GM19238 (cell line): ENCODE results near the gene GMPPA.
A peak's percentile ranks its signal among the peaks of the same experiment; 100 is the strongest.

ENCODE experiments used
- DNase-seq: peaks from one replicate; pipeline ENCODE4 v3.0.0; 2011; ENCODE audit warnings: low spot score; ENCODE audit not compliant: insufficient read length

GMPPA gene

DNA sequence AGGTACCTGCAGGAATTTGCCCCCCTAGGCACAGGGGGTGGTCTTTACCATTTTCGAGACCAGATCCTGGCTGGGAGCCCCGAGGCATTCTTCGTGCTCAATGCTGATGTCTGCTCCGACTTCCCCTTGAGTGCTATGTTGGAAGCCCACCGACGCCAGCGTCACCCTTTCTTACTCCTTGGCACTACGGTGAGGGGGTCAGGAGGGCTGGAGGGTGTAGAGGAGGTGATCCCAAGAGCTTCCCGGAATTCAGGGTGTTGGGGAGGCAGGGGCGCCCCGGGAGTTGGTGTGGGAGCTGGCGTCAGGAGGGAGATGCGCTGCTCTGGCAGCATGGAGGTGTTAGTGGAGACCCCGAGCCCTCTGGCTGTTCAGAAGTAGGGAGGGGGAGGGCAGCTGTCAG lies 3.2 kb downstream of the GMPPA start:
- DNase-seq, result no peak

DNA sequence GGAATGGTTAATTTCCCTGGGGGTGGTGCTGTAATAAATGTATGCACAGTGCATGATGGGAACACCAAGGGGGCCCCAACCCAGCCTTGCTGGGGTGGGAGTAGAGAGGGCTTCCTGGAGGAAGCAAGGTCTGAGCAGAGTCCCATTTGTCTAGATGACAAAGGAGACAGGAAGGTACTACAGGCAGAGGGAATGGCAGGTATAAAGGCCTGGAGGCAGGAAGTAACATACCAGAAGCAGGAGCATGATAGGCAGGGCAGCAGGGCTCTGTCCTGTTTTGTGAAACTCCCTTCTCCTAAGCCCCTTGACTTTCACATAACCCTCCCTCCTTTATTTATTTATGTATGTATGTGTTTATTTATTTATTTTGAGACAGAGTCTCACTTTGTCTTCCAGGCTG lies 3.9 kb downstream of the GMPPA start:
- no peak for DNase-seq

DNA sequence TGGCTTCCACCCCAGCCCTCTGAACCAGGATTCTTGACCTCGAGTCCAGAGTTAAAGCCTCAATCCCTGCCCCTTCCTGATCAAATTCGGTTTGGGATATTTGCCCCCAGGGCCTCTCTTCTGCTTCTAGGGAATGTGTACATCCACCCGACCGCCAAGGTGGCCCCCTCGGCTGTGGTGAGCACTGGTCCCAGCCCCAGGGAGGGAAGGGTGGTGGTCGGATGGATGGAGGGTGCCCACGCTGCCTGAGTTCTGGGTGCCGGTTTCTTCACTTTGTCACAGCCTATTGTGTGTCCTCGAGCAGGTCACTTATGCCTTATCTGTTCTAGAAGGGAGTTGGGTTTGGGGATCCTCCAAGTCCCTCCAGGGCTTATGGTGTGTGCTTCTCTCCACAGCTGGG lies 6.9 kb downstream of the GMPPA start:
- DNase-seq, result no peak

DNA sequence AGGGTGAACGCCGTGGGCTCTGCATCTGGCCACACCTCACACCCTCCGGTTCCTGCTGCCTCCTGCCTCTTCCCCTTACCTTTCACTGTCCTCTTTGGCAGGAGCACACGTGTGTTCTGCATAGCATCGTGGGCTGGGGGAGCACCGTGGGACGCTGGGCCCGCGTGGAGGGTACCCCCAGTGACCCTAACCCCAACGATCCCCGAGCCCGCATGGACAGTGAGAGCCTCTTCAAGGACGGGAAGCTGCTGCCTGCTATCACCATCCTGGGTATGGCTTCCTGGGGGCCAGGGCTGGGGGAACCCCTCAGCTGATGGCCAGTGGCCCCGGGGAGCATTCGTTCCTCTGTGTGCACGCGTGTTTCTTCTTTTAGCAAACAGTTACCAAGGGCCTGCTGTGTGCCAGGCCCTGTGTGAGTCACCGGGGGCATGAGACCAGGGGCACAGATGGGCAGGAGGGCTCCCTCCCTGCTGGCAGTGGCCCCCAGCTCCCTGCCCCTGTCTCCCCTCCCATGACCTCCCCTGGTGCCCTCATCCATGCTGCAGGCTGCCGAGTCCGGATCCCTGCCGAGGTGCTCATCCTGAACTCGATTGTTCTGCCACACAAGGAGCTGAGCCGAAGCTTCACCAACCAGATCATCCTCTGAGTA lies 7.6 kb downstream of the GMPPA start:
- DNase-seq, result no peak

DNA sequence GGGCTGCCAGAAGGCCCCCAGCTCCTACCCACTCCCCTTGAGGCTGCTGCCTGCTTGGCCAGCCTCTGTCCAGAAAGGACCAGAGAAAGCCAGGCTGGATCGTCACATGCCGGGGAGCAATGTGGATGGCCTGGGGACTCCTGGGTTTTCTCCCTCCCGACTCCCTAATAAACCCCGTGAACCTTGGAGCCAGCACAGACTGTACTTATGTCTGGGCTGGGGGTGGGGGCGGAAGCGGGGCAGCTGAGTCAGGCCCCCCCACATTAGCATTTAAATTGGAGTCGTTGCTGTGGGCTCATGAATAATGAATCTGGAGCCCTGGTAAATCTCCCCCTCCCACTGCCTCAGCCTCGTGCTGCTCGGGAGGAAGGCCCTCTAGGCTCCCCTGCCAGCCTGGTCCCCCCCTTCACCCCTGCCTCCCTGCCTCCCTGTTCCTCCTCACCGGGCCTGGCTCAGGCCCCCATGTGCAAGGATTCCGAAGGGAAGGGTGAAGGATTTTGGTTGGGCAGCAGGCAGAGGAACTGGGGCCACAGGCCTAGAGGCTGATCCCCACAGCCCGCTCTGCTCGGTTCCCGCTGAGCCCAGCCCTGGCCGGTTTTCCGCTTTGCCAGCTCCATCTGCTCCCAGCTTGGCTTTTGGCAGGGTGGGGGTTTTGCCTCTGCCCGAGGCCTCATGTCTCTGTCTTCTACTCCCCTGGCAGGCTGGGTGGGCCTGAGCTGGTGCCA lies 8.3 kb downstream of the GMPPA start:
- DNase-seq, result no peak

DNA sequence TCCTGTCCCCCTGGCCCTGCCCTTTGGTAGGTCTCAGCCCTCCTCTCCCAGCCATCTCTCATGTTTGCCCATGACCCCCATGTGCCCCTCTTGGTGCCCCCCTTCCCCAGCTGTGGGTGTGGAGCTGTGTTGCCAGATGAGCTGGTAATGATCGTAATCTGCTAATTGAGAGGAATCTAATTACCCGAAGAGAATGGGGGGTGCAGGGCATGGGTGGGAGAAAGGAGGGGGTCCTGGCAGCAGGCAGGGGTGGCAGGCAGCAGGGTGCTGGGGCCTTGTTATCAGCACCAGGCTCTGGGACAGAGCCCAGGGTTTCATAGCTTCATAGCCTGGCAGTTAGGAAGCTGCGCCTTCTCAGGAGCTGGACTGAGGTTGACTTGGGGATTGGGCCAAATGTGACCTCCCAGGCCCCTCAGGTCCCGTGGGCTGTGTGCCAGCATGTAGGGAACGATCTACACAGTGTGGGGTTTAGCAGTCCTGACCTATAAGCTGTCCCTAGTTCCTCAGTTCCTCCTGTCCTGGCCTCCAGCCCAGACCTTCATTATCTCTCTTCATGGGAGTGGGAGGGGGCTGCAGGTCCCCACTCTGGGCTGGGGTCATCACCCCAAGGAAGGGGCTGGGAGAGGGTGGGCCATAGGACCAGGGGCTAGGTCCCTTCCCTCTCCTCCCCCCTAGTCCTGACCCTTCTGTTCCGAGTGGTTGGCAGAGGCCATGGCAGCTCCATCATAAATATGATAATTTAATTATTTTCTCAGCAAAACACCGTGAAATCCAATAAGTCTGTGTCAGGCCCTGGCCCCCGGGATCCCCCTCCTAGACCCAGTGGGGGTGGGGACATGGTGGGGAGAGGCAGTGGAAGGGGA lies 9.1 kb downstream of the GMPPA start:
- DNase-seq, result no peak

GRCh38 chr2:219508444-219508734 lies 9.7 kb downstream of the GMPPA start:
- DNase-seq, result no peak

DNA sequence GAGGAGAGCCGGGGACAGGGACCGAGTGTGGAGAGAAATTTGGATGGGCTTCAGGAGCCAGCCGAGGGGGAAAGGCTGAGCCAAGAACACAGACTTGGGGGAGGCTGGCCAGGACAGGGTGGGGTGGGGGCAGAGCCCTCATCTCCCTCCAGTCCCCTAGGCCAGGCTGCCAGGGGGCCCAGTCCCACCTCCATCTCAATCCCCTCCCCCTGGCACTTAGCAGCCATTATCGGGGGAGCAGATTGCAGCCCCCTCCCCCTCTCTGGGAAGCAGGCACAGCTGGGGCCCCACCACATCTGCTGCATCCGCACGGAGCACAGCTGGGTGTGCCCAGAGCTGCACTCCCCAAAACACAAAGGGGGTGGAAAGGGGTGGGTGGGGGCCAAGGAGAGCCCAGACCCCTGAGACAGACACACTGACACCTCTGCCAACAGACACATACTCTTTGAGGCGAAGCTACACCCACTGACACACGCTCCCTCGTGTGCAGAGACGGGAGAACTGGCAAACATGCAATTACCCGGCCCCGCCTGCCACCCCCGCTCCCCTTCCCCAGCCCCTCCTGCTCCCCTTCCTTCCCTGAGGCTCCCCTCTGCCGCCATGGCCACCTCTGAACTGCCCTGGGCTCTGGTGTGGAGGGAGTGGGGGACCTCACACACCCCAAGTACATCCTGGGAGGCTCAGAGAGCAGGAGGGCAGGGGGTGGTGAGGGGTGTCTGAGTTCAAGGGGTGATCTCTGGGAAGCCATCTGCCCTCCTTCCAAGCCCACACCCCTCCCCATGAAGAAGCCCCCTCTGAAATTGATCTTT lies 10.5 kb downstream of the GMPPA start:
- DNase-seq, result no peak

DNA sequence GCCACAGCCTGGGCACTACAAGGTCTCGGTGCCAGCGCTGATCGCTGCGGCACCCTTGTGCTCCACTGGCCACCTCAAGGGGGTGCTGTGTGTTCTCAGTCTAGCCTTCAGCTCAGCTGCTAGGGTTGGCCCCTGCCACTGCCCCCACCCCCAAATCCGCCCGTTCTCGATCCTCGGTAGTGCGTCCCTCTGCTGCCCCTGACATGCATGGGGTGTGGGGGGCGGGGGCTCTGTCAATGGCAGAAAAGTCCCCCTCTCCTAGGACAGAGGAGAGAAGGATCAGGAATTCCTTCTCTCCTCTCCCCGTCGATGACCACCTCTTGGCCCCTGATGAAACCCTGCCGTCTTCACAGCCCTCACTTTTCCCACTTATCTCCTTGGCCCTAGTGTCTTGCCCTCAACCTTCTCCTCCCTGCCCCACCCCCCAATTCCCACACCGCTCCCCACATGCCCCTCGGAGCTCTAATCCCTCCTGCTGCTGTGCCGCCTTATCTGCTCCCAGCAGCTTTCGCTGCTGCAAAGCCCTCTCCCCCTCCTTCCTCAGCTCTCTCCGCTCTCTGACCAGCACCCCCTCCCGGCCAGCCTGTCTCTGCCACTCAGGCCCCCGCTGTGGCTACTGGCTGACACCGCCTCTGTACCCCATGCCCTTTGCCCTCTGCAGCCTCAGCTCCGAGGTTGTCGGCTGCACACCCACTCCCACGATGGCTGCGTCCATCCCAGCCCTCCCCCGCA lies 11.3 kb downstream of the GMPPA start:
- DNase-seq, result peak; percentile 54

- DNase-seq, result no peak
Measured at GRCh38 chr2:219510512-219511135, 11.9 kb downstream of the GMPPA start.

GRCh38 chr2:219511547-219512325 lies 13.0 kb downstream of the GMPPA start:
- DNase-seq, result no peak

GRCh38 chr2:219512524-219513216 lies 14.0 kb downstream of the GMPPA start:
- no peak for DNase-seq

GRCh38 chr2:219513787-219514186 lies 15.1 kb downstream of the GMPPA start:
- no peak for DNase-seq

- DNase-seq, result no peak
Measured at GRCh38 chr2:219514196-219514761, 15.6 kb downstream of the GMPPA start, which contains the start of gene ASIC4. ASIC4 (plus strand) TSS chr2:219514482; CDS start chr2:219514725, 243 bp downstream.

GRCh38 chr2:219514836-219515235 lies 16.1 kb downstream of the GMPPA start:
- DNase-seq, result no peak

DNA sequence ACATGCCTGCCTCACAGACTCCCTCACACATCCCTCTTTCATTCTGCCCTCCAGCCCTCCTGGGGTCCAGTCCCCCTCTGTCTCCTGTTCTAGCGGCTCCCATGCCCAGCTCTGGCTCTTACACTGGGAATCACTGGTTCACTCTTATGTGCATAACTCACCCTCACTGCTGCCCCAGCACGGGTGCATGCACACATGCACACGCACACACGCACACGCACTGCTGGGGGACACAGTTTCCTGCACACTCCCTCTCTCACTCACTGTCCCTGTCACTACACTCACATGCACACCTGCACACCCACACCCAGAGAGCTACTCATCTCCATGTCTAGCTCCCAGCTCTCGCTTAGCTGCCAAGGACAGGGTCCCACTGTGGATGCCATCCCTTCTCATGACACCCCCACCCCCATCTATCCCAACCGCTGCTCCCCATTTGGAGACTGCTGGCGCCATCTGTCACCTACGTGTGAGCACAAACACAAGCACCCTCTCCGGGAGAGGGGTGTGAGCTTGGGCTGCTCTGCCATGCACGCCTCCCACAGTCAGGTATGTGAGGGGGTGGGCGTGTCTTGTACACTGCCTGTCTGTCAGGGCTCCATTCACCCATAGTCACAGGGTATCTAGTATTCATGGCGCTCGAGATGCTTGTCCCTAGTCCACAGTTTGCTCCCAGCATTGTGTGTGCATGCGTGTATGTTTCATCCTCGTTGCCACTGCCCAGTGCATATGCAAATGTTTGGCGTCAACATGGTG lies 17.4 kb downstream of the GMPPA start:
- no peak for DNase-seq

GRCh38 chr2:219516888-219517287 lies 18.2 kb downstream of the GMPPA start:
- DNase-seq, result no peak
